ENCODE measurements around the gene BLACAT1.
"Not testable (repeated sequence)": the region's sequence is repeated elsewhere in the genome, so short reads cannot be mapped to it uniquely, and the experiment has no call there.

BLACAT1 gene

DNA sequence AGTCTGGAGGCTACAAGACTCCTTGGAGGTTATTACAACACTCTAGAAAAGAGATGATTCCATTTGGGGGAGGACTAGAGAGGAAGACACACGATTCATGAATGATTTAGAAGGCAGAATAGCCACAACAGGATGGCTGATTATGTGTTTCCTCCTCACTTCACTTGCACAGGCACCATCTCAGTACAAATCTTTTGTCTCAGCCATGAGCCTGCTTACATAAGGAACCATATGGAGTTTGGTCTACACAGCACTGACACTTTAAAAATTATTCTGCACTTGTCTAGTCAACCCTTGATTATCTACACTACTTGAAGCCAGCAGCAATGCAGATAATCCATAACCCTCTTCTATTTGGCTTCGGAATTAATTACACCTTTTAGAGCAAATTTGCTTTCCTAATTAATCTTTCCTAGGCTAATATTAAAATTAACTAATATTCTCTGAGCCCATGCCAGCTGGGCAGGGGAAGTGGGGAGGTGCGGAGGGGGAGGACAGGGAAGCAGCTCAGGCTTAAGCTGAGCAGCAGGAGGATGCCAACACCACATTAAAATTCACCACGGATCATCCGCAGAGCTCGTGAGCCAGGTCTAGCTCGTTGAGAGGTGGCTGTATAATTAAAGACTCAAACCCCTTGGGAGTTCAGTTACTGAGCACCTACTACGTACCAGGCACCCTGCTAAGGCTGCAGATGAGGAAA, 30.8 kb downstream of the BLACAT1 start:
- Histone ChIP-seq H3K4me3 (ENCODE audit: extremely low read depth, insufficient read depth, low read length, poor library complexity, severe bottlenecking) (no peak overlapping the region), H3K4me1 (ENCODE audit: control insufficient read depth, insufficient read depth, low read length, poor library complexity, severe bottlenecking) (no peaks in the 10 kb centered on the region)
- WGBS, 2 experiments (ENCODE audit: insufficient coverage in 2 of 2) = 66 to 100% methylated on average over 1 to 6 of the region's 8 CpGs

DNA sequence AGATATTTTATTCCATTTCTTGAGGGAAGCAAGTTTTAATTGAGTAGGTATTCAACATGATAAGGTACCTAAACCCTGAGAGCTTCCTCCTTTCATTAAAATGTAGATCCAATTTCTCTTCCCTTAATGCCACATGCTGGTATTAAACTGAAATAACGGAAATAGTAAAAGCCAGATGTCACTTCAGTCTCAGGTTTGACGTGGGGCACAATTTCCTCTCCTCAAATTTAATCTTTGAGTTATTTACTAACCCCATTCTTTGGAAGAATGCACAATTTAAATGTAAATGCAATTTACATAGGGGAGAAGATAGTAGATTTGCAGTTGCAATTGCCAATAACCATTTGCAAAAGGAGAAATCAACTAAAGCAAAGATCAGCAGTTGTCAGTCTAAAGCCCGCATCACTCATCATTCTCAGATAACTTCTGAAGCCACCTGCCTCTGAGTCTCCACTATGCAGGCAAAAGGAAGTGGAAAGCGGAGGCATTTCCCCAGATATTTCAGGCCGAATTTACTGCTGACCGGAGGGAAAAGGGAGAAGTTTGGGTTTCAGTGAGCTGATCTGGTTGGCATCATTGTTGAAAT, 31.9 kb downstream of the BLACAT1 start:
- H3K36me3 ChIP-seq (ENCODE audit: control insufficient read depth, insufficient read depth, low read length) = no peaks in the 10 kb centered on the region
- H3K27ac ChIP-seq (ENCODE audit: low read depth, low read length, severe bottlenecking) = no peak overlapping the region
- H3K4me3 ChIP-seq (ENCODE audit: extremely low read depth, insufficient read depth, low read length, poor library complexity, severe bottlenecking) = no peak overlapping the region
- no peaks in the 10 kb centered on the region for H3K4me1 ChIP-seq (ENCODE audit: control insufficient read depth, insufficient read depth, low read length, poor library complexity, severe bottlenecking)
- H3K9me3 ChIP-seq (ENCODE audit: control insufficient read depth, low read length) = no peaks in the 10 kb centered on the region
- 71 to 92% methylated on average over 3 to 5 of the region's 6 CpGs for WGBS, 2 experiments (ENCODE audit: insufficient coverage in 2 of 2)

More for the DNA sequence above, 30.8 kb downstream of the BLACAT1 start:
- Histone ChIP-seq H3K36me3 (ENCODE audit: control insufficient read depth, insufficient read depth, low read length) (no peaks in the 10 kb centered on the region), H3K9me3 (ENCODE audit: control insufficient read depth, low read length) (no peaks in the 10 kb centered on the region), H3K27ac (ENCODE audit: low read depth, low read length, severe bottlenecking) (no peak overlapping the region)

DNA sequence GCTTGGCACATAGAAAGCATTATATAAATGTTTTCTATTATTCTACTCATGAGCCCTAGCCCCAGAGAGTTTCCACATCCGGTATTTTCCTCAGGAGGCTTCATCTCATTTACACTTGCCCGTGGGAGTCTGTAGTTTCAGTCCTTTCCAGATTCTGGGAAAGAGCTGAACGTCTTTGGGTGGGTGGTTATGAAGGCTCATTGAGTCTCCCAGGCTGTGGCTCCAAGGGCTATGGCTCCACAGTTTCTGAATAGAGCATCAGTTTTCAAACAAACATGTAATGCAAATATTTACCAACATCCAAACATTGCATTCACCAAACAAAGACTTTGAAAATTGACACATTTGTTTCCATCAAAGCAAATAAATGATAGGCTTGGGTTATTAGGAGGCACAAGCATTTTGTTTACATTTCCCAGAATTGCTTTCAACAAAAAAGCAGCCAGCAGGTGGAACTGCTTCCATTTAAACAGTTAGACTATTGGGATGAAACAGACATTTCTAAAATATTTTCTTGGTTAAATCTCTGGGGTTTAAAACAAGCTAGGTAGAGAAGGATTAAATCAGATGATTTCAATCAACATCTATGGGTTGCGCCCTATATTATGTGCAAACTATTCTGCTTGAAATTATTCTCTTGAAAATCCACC, 32.7 kb downstream of the BLACAT1 start:
- Histone ChIP-seq H3K27ac (ENCODE audit: low read depth, low read length, severe bottlenecking) (no peak overlapping the region), H3K36me3 (ENCODE audit: control insufficient read depth, insufficient read depth, low read length) (no peaks in the 10 kb centered on the region), H3K9me3 (ENCODE audit: control insufficient read depth, low read length) (no peaks in the 10 kb centered on the region), H3K4me3 (ENCODE audit: extremely low read depth, insufficient read depth, low read length, poor library complexity, severe bottlenecking) (no peak overlapping the region), H3K4me1 (ENCODE audit: control insufficient read depth, insufficient read depth, low read length, poor library complexity, severe bottlenecking) (no peaks in the 10 kb centered on the region)
- WGBS, 2 experiments (ENCODE audit: insufficient coverage in 2 of 2) = 100% methylated on average over 1 of the region's 4 CpGs; no CpG with 5 or more reads in 1 of the 2 experiments

DNA sequence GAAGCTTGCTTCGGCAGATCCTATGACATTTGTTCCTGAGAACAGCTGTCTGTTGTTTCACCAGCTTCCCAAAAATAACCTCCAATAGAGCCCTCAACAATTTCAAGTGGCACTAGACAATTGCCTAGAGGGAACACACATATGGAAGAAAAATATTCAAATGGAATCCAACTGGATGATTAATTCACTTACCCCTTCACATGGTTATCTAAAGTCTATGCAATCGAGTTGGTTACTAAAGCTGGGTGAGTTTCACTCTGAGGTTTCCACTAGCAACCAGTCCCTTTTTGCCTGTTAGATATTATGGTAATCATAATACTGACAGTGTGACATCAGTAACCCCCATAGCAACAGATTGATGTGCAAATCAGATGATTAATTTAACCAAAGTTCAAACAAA, 34.0 kb downstream of the BLACAT1 start, which contains the start of gene LEMD1:
TSS of gene LEMD1 (minus strand) at position 259 of the 400 bp plus-strand sequence. CDS start 1,520 bp downstream, outside the sequence.
- no peak within 1 kb of the TSS for H3K4me3 ChIP-seq (ENCODE audit: extremely low read depth, insufficient read depth, low read length, poor library complexity, severe bottlenecking)
- no peaks in the 10 kb centered on the region for H3K4me1 ChIP-seq (ENCODE audit: control insufficient read depth, insufficient read depth, low read length, poor library complexity, severe bottlenecking)
- no peaks in the 10 kb centered on the region for H3K9me3 ChIP-seq (ENCODE audit: control insufficient read depth, low read length)
- H3K36me3 ChIP-seq (ENCODE audit: control insufficient read depth, insufficient read depth, low read length) = no peaks in the 10 kb centered on the region
- H3K27ac ChIP-seq (ENCODE audit: low read depth, low read length, severe bottlenecking) = no peak within 1 kb of the TSS
- 90% methylated on average over 1 of the region's 2 CpGs; no CpG with 5 or more reads in 1 of the 2 experiments for WGBS, 2 experiments (ENCODE audit: insufficient coverage in 2 of 2)

DNA sequence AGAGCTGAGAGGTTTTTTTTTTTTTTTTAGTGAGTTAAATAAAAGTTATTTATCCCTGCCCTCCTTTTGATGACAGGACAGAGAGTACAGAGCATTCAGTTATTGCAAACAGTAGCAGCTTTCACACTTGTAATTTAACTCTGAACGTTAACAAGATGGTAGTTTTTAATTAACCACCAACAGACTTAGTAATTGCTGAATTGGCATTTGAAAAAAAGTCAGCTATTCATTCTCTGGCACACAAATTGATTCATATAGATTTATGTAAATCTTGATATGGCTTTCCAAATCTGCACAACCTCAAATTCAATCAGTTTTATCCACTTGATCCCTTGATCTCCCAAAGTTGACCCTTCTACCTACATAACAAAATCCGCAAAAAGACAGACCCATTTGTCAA, 34.9 kb downstream of the BLACAT1 start:
- Histone ChIP-seq H3K4me1 (ENCODE audit: control insufficient read depth, insufficient read depth, low read length, poor library complexity, severe bottlenecking) (no peaks in the 10 kb centered on the region), H3K4me3 (ENCODE audit: extremely low read depth, insufficient read depth, low read length, poor library complexity, severe bottlenecking) (no peak overlapping the region), H3K27ac (ENCODE audit: low read depth, low read length, severe bottlenecking) (no peak overlapping the region), H3K36me3 (ENCODE audit: control insufficient read depth, insufficient read depth, low read length) (no peaks in the 10 kb centered on the region), H3K9me3 (ENCODE audit: control insufficient read depth, low read length) (no peaks in the 10 kb centered on the region)
- no CpG with 5 or more reads among the region's 2 CpGs for WGBS, 2 experiments (ENCODE audit: insufficient coverage in 2 of 2)

DNA sequence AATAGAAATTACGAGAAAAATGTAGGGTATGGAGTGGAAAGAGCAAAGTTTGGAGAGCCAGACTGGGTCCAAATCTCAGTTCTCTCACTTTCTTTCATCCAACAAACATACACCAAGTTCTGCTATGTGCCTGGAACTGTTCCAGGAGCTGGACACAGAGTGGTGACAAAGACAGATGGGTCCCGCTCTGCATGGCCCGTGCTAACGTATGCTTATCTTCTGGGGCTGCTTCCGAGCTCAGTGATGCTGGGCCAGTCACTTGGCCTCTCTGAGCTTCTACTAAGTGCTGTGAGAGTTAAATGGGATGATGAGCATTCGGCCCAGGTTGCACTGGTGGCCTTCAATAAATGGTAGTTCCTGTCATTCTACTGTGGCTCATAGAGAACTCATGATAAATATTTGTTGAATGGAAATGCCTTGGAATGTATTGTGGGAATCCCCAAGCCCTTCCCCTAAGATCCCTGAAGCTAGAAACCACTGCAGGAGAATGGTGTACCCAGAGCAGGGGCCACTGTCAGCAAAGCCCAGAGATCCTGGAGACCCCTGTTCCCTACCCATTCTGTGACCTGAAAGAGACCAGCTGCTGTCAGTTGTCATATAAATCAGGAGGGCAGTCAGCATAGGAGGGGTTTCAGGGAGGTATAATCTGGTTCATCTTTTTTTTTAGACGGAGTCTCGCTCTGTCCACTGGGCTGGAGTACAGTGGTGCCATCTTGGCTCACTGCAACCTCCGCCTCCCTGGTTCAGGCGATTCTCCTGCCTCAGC, 37.8 kb downstream of the BLACAT1 start:
- H3K4me1 ChIP-seq (ENCODE audit: control insufficient read depth, insufficient read depth, low read length, poor library complexity, severe bottlenecking) = no peaks in the 10 kb centered on the region
- WGBS, 2 experiments (ENCODE audit: insufficient coverage in 2 of 2) = 89 to 95% methylated on average over 9 of the region's 10 CpGs
- H3K36me3 ChIP-seq (ENCODE audit: control insufficient read depth, insufficient read depth, low read length) = no peaks in the 10 kb centered on the region
- no peaks in the 10 kb centered on the region for H3K9me3 ChIP-seq (ENCODE audit: control insufficient read depth, low read length)
- no peak overlapping the region for H3K4me3 ChIP-seq (ENCODE audit: extremely low read depth, insufficient read depth, low read length, poor library complexity, severe bottlenecking)
- H3K27ac ChIP-seq (ENCODE audit: low read depth, low read length, severe bottlenecking) = no peak overlapping the region

DNA sequence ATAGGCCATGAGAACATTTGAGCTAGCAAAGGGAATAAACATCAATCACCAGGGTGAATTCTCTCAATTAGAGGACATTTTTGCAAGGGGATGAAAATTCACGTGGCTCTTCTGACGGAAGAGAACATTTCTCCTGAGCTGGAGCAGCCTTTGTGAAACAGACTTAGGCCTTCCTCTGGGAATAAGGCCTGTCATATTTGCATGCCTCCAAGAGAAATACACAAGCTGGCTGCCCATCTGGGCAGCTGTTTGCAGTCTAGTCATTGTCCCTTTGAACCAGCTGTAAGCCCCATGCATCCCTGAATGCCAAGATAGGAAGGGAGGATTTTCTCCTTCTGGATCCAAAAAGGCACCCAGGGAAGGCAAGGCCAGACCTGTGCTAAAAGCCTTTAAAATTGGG, 39.5 kb downstream of the BLACAT1 start:
- WGBS, 2 experiments (ENCODE audit: insufficient coverage in 2 of 2) = 86 to 95% methylated on average over 2 of the region's 2 CpGs
- Histone ChIP-seq H3K36me3 (ENCODE audit: control insufficient read depth, insufficient read depth, low read length) (no peaks in the 10 kb centered on the region), H3K9me3 (ENCODE audit: control insufficient read depth, low read length) (no peaks in the 10 kb centered on the region), H3K27ac (ENCODE audit: low read depth, low read length, severe bottlenecking) (no peak overlapping the region), H3K4me1 (ENCODE audit: control insufficient read depth, insufficient read depth, low read length, poor library complexity, severe bottlenecking) (no peaks in the 10 kb centered on the region), H3K4me3 (ENCODE audit: extremely low read depth, insufficient read depth, low read length, poor library complexity, severe bottlenecking) (no peak overlapping the region)

DNA sequence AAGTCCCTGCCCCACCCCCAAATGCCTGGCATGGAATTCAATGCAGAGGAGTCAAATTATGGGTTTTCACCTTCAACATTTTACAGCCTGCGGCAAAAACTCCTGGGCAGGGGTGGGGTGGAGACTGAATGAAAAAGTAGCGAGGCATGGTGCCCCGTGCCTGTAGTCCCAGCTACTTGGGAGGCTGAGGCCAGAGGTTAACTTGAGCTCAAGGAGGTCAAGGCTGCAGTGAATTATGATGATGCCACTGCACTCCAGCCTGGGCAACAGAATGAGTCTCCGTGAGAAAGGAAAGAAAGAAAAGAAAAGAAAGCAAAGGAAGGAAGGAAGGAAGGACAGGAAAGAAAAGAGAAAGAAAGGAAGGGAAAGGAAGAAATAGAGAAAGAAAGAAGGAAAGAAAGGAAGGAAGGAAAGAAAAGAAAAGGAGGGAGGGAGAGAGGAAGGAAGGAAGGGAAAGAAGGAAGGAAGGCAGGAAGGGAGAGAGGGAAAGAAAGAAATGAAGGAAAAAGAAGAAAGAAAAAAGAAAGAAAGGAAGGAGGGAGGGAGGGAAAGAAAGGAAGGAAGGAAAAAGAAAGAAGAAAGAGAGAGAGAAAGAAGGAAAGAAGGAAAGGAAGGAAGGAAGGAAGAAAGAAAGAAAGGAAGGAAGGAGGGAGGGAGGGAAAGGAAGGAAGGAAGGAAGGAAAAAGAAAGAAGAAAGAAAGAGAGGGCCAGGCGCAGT, 45.1 kb downstream of the BLACAT1 start:
- no peaks in the 10 kb centered on the region for H3K36me3 ChIP-seq (ENCODE audit: control insufficient read depth, insufficient read depth, low read length)
- 87 to 91% methylated on average over 4 to 5 of the region's 5 CpGs for WGBS, 2 experiments (ENCODE audit: insufficient coverage in 2 of 2)
- H3K9me3 ChIP-seq (ENCODE audit: control insufficient read depth, low read length) = no peaks in the 10 kb centered on the region
- H3K4me3 ChIP-seq (ENCODE audit: extremely low read depth, insufficient read depth, low read length, poor library complexity, severe bottlenecking) = no peak overlapping the region
- no peaks in the 10 kb centered on the region for H3K4me1 ChIP-seq (ENCODE audit: control insufficient read depth, insufficient read depth, low read length, poor library complexity, severe bottlenecking)
- H3K27ac ChIP-seq (ENCODE audit: low read depth, low read length, severe bottlenecking) = no peak overlapping the region

DNA sequence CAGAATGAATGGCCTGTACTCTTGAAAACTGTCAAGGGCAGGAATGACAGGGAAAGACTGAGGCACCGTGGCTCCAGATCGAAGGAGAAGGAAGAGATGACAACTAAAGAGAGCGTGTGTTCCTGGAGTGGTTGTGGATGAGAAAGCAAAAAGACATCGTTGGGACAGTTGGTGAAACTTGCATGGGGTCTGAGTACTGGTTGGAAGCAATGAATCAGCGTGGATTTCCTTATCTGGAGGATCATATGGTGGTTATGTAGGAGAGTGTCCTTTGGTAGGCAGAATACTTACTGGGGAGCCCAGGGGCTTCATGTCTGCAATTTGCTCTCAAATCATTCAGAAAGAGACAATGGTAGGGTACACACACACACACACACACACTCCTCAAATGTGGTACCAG, 47.9 kb downstream of the BLACAT1 start:
- Histone ChIP-seq H3K9me3 (ENCODE audit: control insufficient read depth, low read length) (no peaks in the 10 kb centered on the region), H3K4me1 (ENCODE audit: control insufficient read depth, insufficient read depth, low read length, poor library complexity, severe bottlenecking) (no peaks in the 10 kb centered on the region), H3K4me3 (ENCODE audit: extremely low read depth, insufficient read depth, low read length, poor library complexity, severe bottlenecking) (no peak overlapping the region), H3K27ac (ENCODE audit: low read depth, low read length, severe bottlenecking) (no peak overlapping the region), H3K36me3 (ENCODE audit: control insufficient read depth, insufficient read depth, low read length) (no peaks in the 10 kb centered on the region)
- WGBS, 2 experiments (ENCODE audit: insufficient coverage in 2 of 2) = 79 to 94% methylated on average over 4 to 5 of the region's 5 CpGs

DNA sequence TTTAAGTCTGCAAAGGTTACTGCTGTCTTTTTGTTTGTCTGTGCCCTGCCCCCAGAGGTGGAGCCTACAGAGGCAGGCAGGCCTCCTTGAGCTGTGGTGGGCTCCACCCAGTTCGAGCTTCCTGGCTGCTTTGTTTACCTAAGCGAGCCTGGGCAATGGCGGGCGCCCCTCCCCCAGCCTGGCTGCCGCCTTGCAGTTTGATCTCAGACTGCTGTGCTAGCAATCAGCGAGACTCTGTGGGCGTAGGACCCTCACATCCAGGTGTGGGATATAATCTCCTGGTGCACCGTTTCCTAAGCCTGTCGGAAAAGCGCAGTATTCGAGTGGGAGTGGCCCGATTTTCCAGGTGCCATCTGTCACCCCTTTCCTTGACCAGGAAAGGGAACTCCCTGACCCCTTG, 49.6 kb downstream of the BLACAT1 start:
- not testable (repeated sequence) for H3K4me3 ChIP-seq (ENCODE audit: extremely low read depth, insufficient read depth, low read length, poor library complexity, severe bottlenecking); H3K27ac ChIP-seq (ENCODE audit: low read depth, low read length, severe bottlenecking); H3K9me3 ChIP-seq (ENCODE audit: control insufficient read depth, low read length); H3K36me3 ChIP-seq (ENCODE audit: control insufficient read depth, insufficient read depth, low read length); H3K4me1 ChIP-seq (ENCODE audit: control insufficient read depth, insufficient read depth, low read length, poor library complexity, severe bottlenecking)
- 94 to 97% methylated on average over 7 of the region's 12 CpGs for WGBS, 2 experiments (ENCODE audit: insufficient coverage in 2 of 2)

All from mesodermal cell (in vitro differentiated cells).